ENCODE results near the gene ABCB1.
"Not testable (repeated sequence)": the region's sequence is repeated elsewhere in the genome, so short reads cannot be mapped to it uniquely, and the experiment has no call there.

The ABCB1 gene

DNA sequence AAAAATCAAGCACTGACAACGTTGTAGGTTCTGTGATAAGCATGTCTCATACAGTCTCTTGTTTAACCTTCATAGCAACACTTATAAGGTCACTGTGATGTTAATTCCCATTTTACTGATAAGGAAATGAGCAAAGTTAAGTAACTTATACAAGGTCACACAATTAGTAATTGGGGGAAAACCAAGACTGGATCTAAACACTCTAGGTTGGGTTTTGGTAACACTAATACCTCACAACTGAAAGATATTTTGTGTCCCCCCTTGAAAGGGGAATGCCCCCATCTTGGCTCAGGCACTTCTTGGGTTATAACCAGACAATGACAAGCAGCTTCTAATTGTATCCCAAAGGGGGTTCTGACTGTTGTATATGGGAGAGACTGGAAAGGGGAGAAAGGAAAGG lies 89.2 kb downstream of the ABCB1 start:
- DNase-seq: no peak

- no peak for DNase-seq
Observed at GRCh38 chr7:87510411-87510875, 90.2 kb downstream of the ABCB1 start.

DNA sequence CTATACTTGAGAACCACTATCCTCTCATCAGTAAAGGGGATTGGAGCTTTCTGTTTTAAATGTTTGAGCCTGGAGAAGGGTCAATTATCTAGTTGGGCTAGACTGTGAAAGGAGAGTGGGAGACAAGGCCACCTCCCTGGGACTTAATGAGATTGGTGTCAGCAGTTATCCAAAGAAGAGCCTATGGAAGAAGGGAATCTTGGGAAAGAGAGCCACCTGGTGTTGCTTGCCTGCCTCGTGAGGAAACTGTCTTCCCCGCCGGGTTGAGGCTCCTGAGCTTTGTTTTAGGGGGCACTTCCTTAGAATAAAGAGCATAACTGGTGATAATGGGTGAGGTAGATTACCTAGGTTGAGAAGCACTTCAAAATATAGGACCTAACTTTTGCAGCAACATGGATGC lies 93.2 kb downstream of the ABCB1 start:
- no peak for DNase-seq

DNA sequence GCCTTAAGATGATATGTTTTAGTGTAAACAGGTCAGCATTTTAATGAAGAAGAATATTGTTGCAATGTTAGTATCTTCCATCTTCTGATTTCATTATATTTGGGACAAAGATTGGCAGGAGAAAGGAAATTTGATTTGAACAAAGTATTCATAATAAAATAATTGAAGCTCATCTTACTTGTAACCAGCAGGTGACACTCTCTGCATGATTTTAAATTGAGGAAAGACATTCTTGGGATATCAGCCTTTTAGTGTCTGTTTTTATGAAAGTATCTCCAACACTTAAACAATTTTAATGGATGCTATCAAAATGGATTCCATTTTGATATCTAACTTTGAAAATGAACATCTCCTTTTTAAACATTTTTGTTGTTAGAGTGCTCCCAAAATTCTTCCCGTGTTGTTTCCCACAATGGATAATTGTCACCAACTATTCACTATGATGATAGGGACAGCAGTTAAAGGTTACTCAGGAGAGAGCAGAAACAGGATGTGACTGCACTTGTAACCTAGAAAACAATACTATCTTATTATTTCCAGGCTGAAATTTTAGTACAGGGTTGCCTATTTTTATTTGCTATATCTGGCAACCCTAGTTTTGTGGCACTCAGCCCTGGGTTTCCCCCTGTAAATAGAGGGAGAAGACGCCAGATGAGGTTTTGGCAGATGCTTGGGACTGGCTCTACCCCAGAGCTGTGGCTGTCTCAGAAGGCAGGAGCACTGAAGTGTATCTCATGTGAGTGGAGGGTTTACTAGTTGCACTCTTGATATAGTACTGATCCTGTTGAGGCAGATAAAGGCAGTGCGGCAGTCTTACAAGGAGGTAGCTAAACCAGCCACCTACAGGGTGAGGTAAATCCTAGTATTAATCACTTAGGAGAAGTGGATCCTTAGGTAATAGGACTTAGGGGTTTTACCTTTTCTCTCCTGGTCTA lies 94.2 kb downstream of the ABCB1 start:
- no peak for DNase-seq

DNA sequence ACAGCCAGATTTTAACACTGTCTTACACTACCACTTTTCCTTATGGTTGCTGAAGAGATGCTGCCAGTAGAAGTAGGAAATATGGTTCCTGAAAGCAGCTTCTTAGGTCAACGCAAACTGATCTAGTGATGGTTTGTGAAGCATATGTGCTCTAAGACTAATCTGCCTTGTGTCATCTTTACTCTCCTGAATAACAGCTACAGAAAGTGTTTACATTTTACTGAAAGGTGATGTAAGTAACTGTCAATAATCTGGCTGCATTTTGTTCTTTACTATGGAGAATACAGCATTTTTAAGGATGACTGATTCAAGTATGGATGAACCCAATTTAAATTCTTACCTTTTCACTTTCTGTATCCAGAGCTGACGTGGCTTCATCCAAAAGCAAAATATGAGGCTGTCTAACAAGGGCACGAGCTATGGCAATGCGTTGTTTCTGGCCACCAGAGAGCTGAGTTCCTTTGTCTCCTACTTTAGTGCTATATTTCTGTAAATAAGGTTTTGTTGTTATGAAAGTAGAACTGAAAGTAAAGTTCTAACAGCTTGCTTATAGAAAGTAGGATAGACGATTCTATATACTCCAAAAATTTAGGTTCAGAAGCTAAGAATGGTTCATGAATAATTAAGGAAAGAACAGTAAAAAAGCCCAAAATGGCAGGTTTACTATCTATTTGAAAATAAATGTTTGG lies 95.0 kb downstream of the ABCB1 start:
- no peak for DNase-seq

- no peak for DNase-seq
Observed at GRCh38 chr7:87505122-87505521, 95.6 kb downstream of the ABCB1 start.

DNA sequence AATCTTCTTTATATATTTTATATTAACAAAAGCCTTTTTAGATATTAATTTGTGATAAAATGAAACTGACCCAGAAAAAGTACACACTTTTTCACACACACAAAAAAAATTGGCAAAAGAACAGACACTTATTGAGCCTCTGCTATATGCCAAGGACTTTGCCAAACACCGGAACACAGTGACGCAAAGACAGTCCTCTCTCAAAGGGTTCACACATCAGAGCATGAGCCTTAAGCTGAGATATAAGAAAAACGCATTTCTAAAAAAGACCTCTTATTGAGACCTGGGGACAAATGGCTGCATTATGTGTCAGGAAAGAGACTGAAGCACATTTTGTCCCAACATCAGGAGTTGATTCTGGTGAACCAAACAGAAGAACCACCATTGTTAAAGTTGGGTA lies 101.2 kb downstream of the ABCB1 start:
- no peak for DNase-seq

DNA sequence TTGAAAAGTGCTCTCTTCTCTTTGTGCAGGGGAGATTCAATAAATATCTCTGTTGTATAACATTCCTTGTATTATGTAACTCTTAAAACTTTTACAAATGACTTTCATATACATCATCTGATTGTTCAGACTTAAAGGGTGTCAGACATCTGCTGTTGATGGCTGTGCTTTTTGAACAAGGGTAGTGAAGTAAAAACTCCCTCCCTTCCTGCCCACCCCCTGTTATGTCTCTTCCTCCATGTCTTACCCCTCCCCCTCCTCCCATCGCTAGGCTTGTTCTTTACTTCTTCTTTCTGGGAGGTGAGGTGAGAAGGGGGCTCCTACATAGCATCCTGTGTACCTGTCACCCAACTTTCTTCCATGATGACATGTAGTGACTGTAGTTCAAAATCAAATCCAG lies 101.8 kb downstream of the ABCB1 start:
- DNase-seq: no peak

GRCh38 chr7:87497482-87497881 lies 103.2 kb downstream of the ABCB1 start:
- no peak for DNase-seq

DNA sequence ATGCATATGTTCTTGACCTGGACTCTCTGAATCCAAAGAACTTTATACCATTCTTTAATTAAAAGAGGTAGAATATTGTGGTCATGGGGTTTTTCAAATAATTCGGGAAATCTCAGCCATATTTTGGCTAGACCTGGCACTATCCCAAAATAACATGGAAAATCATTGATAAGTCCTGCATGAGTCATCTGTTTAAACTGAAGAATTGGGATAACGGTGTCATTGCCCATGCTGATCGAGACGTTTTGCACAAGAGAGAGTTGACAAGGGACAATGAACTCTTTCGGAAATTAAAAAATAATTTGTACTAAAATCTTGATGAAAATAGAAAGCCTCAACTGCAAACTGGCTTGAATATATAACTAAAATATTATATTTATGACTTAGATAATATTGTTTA lies 105.3 kb downstream of the ABCB1 start:
- no peak for DNase-seq

- no peak for DNase-seq
Observed at GRCh38 chr7:87494454-87494853, 106.2 kb downstream of the ABCB1 start.

GRCh38 chr7:87483131-87483530 lies 117.6 kb downstream of the ABCB1 start:
- no peak for DNase-seq

GRCh38 chr7:87482115-87482514 lies 118.6 kb downstream of the ABCB1 start:
- no peak for DNase-seq

GRCh38 chr7:87480386-87480785 lies 120.3 kb downstream of the ABCB1 start:
- DNase-seq: no peak

- DNase-seq: no peak
Observed at GRCh38 chr7:87479951-87480350, 120.7 kb downstream of the ABCB1 start.

DNA sequence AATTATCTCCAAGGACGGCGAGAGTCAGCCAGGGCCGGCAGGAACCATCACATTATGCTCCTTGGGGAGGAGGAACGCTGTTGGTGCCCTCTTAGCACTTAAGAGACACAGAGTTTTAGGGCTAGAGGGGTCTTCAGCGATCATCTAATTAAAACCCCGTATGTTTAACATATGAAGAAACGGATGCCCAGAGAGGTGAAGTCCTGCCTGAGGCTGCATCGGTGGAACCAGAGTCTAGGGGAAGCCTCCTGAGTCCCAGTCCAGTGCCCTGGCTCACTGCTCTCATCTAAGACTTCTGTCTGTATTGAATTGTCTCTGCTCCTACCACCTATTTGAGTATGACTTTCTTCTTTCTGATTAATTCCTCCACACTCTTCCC lies 124.5 kb downstream of the ABCB1 start:
- no peak for DNase-seq

DNA sequence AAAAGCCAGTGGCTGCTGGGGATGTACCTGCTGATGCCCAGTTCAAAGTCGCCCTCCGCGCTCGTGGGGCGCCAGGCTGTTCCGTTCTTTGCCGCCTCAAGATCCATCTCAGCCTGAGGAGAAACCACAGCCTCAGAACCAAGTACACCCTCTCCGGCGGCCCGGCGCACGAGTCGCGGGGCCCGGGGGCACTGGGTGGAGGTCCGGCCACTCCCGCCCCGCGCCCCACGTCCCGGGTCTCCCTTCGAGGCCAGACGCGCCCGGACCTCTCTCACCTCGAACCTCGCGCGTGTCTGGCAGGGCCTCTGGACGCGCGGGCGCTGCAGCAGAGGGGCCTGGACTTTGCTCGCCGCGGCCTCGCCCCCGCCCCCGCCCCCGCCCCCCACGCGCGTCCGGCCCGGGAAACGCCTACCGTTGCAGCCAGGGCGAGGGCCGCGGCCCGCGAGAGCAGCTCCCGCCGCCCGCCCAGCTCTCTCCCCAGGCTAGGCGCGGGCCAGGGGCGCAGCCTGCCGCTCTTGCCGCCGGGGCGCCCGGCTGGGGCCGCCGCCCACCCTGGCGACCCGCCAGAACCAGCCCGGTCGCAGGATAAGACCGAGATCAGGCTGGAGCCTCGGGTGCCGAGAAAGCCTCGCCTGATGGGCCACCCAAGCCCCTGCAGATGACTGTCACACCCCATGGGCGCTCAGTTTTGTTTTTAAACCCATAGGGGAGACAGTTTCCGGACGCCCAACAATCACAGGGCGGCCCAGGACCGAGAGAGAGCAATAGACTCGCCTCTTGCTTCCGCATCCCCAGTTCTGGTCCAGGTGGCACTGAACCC lies 125.1 kb downstream of the ABCB1 start, which contains the start of gene ABCB4:
TSS of gene ABCB4 (minus strand) at position 322 of the 820 bp plus-strand sequence. CDS start at position 107, 215 bp downstream.
- DNase-seq: no peak

DNA sequence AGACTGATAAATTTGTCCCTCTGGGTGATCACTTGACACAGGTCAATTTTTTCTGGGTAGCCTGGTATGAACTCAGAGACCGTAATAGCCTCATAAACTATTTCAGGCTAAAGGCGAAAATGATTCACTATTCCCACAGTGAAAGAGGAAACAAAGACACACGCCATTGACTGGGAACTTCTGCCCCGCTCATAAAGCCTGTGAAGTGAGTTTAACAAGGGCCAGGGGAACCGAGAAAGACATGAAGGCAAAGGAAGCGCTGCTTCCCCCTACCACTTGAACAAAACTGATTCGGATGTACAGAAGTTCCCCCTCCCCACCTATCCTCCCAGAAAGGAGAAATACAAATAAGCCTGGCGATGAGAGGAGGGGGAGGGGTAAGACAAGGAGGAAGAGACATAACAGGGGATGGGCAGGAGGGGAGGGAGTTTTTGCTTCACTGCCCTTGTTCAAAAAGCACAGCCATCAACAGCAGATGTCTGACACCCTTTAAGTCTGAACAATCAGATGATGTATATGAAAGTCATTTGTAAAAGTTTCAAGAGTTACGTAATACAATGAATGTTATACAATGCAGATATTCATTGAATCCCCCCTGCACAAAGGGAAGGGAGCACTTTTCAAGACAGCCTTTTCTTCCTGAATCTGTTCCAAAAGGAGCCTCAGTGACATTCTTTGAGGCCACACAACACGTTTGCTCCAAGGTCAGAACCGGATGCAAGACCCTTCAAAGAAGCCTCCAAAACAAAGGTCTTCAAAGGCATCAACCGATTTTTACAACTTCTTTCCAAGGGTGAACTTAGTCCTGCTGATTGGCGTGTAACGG lies 125.9 kb downstream of the ABCB1 start:
- DNase-seq: no peak

DNA sequence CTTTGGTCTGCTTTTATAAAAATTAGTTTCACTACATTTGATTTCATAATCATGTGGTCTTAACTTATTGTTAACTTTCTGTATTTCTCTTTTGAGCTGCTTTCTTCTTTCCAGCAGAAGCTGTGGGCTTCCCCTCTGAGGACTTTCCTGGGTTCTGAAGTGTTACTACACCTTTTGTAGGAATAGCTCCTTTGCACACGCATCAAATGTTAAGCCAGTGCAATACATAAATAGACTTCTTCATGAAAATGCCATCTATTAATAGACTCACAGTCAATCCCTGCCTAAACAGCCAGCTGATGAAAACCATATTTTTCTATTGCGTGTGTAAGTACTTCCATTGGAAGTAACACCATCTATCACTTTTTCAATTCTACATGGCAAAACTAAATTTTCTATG lies 126.7 kb downstream of the ABCB1 start:
- no peak for DNase-seq

DNA sequence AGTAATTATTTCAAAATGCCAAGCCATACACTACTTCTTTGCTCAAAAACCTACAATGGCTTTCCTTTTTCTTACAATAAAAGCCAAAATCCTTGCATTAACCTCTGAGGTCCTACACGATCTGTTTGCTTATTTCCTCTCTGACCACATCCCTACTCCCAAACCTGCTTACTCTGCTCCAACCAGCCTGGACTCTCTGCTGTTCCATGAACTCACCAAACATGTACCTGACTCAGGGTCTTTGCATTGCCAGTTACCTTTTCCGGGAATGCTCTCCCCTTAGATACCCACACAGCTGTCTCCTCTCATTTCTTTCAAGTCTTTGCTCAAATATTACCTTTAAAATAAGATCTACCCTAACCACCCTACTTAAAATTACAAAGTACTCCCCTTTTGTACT lies 127.5 kb downstream of the ABCB1 start:
- no peak for DNase-seq

- no peak for DNase-seq
Observed at GRCh38 chr7:87471473-87471872, 129.2 kb downstream of the ABCB1 start.

- not testable (repeated sequence) for DNase-seq
Observed at GRCh38 chr7:87469204-87469603, 131.5 kb downstream of the ABCB1 start.
